Measurements from ENCODE around the gene CDHR3.
A peak's percentile ranks its signal among the peaks of the same experiment; 100 is the strongest.

The CDHR3 gene

GRCh38 chr7:106064771-106065574 lies 101.9 kb downstream of the CDHR3 start:
- no peak for DNase-seq (ENCODE audit: low spot score)

GRCh38 chr7:106065575-106066500 lies 102.8 kb downstream of the CDHR3 start:
- no peak for DNase-seq (ENCODE audit: low spot score)

DNA sequence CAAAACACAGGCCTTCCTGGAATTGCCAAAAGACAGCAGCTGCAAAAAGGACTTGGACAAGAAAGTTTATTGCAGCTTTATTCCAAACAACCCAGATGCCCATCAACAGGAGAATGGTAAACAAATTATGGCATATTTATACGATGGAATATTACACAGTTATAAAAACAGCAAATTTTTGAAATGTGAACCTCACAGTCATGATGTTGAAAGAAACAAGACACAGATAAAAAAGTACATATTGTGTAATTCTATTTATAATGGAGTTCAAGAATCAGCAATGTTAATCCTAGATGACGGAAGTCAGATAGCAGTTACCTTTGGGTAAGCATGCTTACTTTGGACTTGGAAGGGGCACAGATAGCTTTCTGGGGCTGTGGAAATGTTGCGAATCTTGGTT lies 104.6 kb downstream of the CDHR3 start:
- DNase-seq (ENCODE audit: low spot score), result no peak

GRCh38 chr7:106068538-106068961 lies 105.5 kb downstream of the CDHR3 start:
- DNase-seq (ENCODE audit: low spot score), result no peak

DNA sequence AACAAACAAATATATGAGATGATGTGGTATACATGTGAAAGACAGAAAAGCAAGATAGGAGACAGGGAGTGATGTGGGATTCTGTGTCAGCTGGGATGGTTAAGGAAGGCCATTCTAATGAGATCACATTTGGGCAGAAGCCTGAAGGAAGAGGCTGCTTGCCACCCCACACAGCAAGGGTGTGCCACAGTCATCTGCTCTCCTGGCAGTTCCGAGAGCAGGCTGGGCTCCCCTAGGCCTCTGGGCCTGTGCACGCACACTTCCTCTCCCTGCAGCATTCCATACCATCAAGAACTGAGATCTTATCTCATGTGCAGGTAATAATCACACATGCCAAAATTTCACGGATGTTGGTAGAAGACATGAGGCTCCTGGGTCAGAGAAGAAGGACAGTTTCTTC lies 105.9 kb downstream of the CDHR3 start:
- DNase-seq (ENCODE audit: low spot score), result no peak

GRCh38 chr7:106069471-106070200 lies 106.6 kb downstream of the CDHR3 start:
- DNase-seq (ENCODE audit: low spot score), result no peak

- no peak for DNase-seq (ENCODE audit: low spot score)
These were observed 107.1 kb downstream of the CDHR3 start for GRCh38 chr7:106070201-106070551.

DNA sequence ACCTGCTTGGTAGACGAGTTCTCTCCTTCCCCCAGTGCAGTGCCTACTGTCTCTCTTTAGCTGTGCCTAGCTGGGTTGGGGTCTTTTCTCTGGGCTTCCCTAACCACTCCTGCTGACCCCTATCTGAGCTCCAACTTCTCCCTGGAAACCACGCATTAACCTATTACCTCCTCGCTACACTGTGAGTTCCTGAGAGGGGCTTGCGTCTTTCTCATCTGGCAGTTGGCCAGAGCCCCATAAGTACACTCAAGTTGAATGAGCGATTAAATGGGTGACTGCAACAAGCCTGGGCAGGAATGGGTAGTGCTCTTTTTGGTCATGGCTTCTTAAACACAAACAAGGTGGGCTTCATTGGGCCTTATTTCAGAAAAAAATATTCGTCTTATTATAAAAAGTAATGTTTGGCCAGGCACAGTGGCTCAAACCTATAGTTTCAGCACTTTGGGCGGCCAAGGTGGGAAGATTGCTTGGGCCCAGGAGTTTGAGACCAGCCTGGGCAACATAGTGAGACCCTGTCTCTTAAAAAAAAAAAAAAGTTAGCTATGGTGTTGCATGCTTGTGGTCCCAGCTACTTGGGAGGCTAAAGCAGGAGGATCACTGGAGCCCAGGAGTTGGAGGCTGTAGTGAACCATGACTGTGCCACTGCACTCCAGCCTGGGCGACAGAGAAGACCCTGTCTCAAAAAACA lies 107.6 kb downstream of the CDHR3 start:
- DNase-seq (ENCODE audit: low spot score), result no peak

DNA sequence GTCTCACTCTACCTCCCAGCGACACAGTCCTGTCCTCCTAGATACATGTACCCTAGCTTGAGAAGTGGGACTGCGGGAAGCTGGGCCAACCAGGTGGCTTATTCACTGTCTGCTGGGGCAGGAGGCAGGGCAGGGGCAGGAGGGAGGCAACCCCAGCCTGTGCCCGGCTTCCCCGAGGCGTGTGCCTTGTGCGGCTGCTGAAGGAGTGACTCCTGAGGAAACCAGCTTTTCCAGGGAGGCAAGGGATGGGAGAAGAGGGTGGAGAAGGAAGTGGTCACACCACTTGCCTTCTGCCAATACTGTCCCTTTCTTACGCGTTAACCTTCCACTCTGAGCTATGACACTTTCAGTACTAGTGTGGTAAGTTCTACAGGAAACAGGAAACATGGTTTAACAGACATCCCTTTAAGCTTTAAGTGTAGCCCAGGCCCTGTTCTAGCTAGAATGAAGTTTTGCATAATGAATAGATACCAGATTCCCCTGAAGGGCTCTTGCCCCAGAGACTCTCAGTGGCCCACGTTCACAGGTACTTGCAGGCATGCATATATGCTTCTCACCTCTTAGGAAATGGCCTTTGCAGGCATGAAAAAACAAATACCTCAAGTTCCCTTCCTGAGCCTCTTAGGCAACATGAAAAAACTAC lies 108.4 kb downstream of the CDHR3 start:
- peak; percentile 53 for DNase-seq (ENCODE audit: low spot score)

DNA sequence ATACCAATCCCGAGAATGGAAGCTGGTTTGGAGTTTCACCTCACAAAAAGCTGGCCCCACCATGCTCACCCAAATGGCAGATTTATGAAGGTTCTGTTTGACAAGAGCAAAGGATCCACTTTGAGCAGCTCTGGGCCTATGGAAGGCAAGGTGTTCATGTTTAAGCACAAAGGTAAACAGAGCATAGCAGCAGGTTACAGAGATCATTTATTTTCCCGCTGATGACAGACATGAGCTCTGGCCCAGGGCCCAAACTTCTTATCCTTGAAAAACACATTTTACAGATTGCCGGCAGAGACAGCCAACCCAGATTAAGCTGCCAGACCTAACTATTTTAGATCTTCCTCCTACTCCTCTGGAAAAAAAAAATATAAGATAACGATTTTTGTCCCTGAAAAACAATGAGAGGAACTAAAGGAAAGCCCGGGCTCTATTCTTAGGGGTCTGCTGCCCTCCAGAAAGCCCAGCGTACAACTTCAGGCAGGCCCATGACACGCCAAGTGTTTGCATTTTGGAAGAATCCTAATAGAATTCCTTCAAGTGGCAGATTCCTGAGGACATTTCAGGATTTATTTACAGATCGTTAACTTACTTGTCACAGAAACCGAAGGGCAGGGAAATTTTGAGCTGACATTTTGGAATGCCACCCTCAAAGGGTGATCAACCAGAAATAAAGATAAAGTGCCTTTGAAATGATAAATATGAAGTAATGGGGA lies 109.1 kb downstream of the CDHR3 start:
- no peak for DNase-seq (ENCODE audit: low spot score)

GRCh38 chr7:106072715-106073091 lies 109.6 kb downstream of the CDHR3 start:
- DNase-seq (ENCODE audit: low spot score), result no peak

- no peak for DNase-seq (ENCODE audit: low spot score)
These were observed 110.6 kb downstream of the CDHR3 start for GRCh38 chr7:106073701-106074100.

GRCh38 chr7:106074257-106074656 lies 111.2 kb downstream of the CDHR3 start:
- DNase-seq (ENCODE audit: low spot score), result no peak

- DNase-seq (ENCODE audit: low spot score), result no peak
These were observed 112.9 kb downstream of the CDHR3 start for GRCh38 chr7:106075937-106076336.

DNA sequence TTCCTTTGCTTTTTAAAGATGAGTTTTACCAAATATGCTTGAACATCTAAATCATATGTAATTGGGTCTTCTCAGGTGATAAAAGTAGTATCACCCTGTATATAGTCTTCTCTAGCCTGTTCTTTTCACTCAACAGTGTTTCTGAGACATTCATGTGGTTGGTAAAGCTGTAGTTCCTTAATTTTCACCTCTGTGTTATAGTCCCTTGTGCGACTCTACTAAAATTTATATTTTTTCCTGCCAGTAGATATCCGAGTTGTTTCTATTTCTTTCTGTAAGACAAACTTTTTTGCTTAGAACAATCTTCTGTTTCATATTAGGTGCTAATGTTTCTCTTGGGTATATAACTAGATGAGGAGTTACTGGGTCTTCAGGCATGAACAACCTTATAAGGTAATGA lies 113.5 kb downstream of the CDHR3 start:
- no peak for DNase-seq (ENCODE audit: low spot score)

GRCh38 chr7:106080300-106080987 lies 117.4 kb downstream of the CDHR3 start:
- DNase-seq (ENCODE audit: low spot score), result no peak

DNA sequence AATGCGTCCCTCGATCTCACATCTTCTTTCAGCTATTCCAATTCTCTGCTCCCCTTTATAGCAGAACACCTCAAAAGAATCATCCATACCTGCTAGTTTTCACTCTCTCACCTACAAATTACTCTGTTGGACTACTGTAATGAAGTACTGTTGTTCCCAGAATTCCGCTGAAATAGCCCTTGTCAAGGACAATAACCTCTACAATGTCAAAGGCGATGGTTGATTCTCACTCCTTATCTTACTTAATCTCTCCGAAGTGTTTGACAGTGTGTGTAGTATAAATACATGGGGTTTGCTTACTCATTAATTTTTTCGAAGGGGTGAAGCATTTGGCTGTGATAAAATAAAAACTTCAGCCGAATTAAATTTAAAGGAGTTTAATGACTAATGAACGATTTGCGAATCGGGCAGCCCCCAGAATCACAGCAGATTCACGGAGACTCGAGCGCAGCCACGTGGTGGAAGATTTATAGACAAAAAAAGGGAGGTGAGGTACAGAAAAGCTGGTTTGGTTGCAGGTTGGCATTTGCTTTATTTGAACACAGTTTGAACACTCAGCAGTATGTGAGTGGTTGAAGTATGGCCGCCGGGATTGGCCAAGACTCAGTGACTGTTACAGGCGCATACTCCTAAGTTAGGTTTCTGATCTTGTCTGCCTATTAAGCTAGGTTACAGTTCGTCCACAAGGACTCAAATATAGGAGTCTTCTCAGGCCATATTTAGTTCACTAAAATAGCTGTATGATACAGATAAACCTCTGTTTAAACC lies 119.2 kb downstream of the CDHR3 start:
- no peak for DNase-seq (ENCODE audit: low spot score)
